Effector memory CD8-positive, alpha-beta T cell (primary cell): ENCODE results near the gene WDR87.
A peak's percentile ranks its signal among the peaks of the same experiment; 100 is the strongest.
"Not testable (repeated sequence)": the region's sequence is repeated elsewhere in the genome, so short reads cannot be mapped to it uniquely, and the experiment has no call there.

Source experiments
- ATAC-seq: fragments of 150-1000 bp; cut with Tn5 transposase; replicated peaks from 2 replicates; pipeline ENCODE4 v1.10.0; 2021; ENCODE audit warnings: mild to moderate bottlenecking, moderate library complexity
- DNase-seq, 3 experiments: peaks; one replicate each; pipeline ENCODE4 v3.0.0; 2021
- H3K27ac Mint-ChIP-seq, 2 donors: one replicate each; pipeline ENCODE4 v1.8.0; 2022; ENCODE audit warnings: mild to moderate bottlenecking in 2 of 2, mixed read lengths in 2 of 2, moderate library complexity in 2 of 2
- H3K27me3 Mint-ChIP-seq, 2 donors: one replicate each; pipeline ENCODE4 v1.8.0; 2022; ENCODE audit warnings: mixed read lengths in 2 of 2
- H3K36me3 Mint-ChIP-seq: one replicate; pipeline ENCODE4 v1.8.0; 2022; ENCODE audit warnings: mild to moderate bottlenecking, moderate library complexity, mixed read lengths; ENCODE audit not compliant: insufficient read depth
- H3K4me1 Mint-ChIP-seq, 2 donors: one replicate each; pipeline ENCODE4 v1.8.0; 2022; ENCODE audit warnings: low read depth in 2 of 2, mixed read lengths in 2 of 2
- H3K4me3 Mint-ChIP-seq, 2 donors: one replicate each; pipeline ENCODE4 v1.8.0; 2022; ENCODE audit warnings: mild to moderate bottlenecking in 2 of 2, mixed read lengths in 2 of 2, moderate library complexity in 2 of 2
- H3K9me3 Mint-ChIP-seq, 2 donors: one replicate each; pipeline ENCODE4 v1.8.0; 2022; ENCODE audit warnings: mixed read lengths in 2 of 2

Gene WDR87

DNA sequence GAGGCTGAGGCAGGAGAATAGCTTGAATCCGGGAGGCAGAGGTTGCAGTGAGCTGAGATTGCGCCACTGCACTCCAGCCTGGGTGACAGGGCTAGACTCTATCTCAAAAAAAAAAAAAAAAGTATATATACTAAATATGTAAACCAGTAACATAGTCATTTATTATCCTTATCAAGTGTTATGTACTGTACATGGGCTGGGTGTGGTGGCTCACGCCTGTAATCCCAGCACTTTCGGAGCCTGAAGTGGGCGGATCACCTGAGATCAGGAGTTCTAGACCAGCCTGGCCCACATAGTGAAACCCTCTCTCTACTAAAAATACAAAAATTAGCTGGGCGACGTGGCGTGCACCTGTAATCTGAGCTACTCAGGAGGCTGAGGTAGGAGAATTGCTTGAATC is 18.2 kb upstream of the WDR87 start:
- not testable (repeated sequence) for H3K4me3 Mint-ChIP-seq

GRCh38 chr19:37920591-37921450 is 14.4 kb upstream of the WDR87 start:
- ATAC-seq (no peak), DNase-seq (no peak)
- Mint-ChIP-seq H3K4me3 (no peak overlapping the region), H3K9me3 (no peaks in the 10 kb centered on the region), H3K4me1 (peaks cover 13 to 16% of the 10 kb centered on the region in 2 donors), H3K27me3 (no peaks in the 10 kb centered on the region), H3K27ac (peak overlapping the region; percentile 22 to 53), H3K36me3 (peaks cover 8% of the 10 kb centered on the region)

More for the DNA sequence above, 18.2 kb upstream of the WDR87 start:
- DNase-seq, ATAC-seq, H3K36me3 Mint-ChIP-seq, H3K27me3 Mint-ChIP-seq, H3K27ac Mint-ChIP-seq, H3K9me3 Mint-ChIP-seq: not testable (repeated sequence)
- peaks cover 8 to 12% of the 10 kb centered on the region in 2 donors for H3K4me1 Mint-ChIP-seq

- H3K27ac Mint-ChIP-seq: peak overlapping the region in 1 of 2 donors; percentile 73
- no peaks in the 10 kb centered on the region for H3K9me3 Mint-ChIP-seq
- H3K36me3 Mint-ChIP-seq: peaks cover 9% of the 10 kb centered on the region
- DNase-seq (no peak), ATAC-seq (no peak)
- H3K27me3 Mint-ChIP-seq: no peaks in the 10 kb centered on the region
- H3K4me1 Mint-ChIP-seq: peaks cover 17 to 22% of the 10 kb centered on the region in 2 donors
- no peak overlapping the region for H3K4me3 Mint-ChIP-seq
Observed at GRCh38 chr19:37914908-37915307, 8.5 kb upstream of the WDR87 start.

GRCh38 chr19:37909661-37910199 is 3.3 kb upstream of the WDR87 start:
- H3K4me1 Mint-ChIP-seq: peaks cover 29 to 35% of the 10 kb centered on the region in 2 donors
- no peaks in the 10 kb centered on the region for H3K9me3 Mint-ChIP-seq
- H3K27ac Mint-ChIP-seq: no peak overlapping the region
- DNase-seq (no peak), ATAC-seq (no peak)
- H3K27me3 Mint-ChIP-seq: no peaks in the 10 kb centered on the region
- H3K36me3 Mint-ChIP-seq: peaks cover 9% of the 10 kb centered on the region
- H3K4me3 Mint-ChIP-seq: no peak overlapping the region

DNA sequence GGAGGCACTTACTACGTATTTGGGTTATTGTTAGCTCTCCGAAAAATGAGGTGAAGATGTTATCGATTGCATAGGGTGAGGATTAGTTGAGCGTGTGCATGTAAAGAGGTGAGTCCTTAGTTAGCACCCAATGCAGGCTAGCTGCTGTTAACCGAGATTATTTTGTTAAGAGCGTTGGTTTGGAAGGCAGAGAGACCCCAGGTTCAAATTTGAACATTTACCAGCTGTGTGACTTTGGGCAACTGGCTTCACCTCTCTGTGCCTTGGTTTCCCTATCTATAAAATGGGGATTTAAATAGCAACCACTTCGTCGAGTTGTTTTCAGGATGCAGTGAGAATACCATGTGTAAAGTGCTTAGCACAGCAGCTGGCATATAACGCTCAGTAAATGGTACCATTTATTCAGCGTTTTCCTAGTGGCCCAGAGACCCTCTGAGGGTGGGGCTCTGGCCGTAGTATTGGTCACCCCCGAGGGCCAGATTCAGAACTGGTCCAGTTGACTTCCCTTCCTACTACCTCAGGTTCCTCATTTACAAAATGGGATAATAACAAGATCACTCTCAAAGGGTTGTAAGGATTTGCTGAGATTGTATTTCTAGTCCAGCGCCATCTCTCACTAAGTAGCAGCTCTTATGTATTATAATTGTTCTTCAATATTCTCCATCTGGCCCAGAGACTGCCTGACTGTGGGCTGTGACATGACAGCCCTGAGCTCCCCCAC is 1.5 kb upstream of the WDR87 start:
- H3K9me3 Mint-ChIP-seq: no peaks in the 10 kb centered on the region
- peaks cover 9% of the 10 kb centered on the region for H3K36me3 Mint-ChIP-seq
- DNase-seq: no peak
- H3K4me1 Mint-ChIP-seq: peaks cover 26 to 35% of the 10 kb centered on the region in 2 donors
- no peak overlapping the region for H3K27ac Mint-ChIP-seq
- H3K4me3 Mint-ChIP-seq: peak overlapping the region; percentile 94 to 95
- no peaks in the 10 kb centered on the region for H3K27me3 Mint-ChIP-seq
- no peak for ATAC-seq

GRCh38 chr19:37906869-37907734 is 708 bp upstream of the WDR87 start, which contains the start of gene SIPA1L3:
Gene SIPA1L3 (plus strand): TSS chr19:37907208. CDS start chr19:38081566, 174,358 bp downstream.
- DNase-seq (peak; percentile 86 to 89 (median 87)), ATAC-seq (peak; percentile 98)
- peak within 1 kb of the TSS; percentile 94 to 95 for H3K4me3 Mint-ChIP-seq
- peak within 1 kb of the TSS; percentile 80 to 82 for H3K27ac Mint-ChIP-seq
- peaks cover 21 to 28% of the 10 kb centered on the region in 2 donors for H3K4me1 Mint-ChIP-seq
- no peaks in the 10 kb centered on the region for H3K9me3 Mint-ChIP-seq
- peaks cover 9% of the 10 kb centered on the region for H3K36me3 Mint-ChIP-seq
- no peaks in the 10 kb centered on the region for H3K27me3 Mint-ChIP-seq

DNA sequence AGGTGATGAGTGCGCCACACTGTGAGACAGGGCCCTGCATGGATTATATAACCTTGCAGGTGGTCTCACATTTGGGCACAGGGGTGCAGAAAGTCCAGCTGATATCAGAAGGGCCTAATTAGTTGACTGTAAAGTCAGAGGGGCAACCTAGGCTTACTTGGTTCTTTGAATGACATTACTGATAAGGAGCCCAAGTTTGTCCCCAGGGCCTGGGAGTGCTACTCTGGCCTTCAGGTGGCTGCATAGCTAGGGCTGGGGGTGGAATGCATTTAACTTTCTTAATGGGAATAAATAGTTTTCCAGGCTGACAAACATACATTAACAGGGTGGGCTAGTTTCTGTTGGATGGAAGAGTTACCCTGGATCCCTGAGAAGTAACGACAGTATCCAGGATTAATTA is 3.3 kb downstream of the WDR87 start:
- H3K4me1 Mint-ChIP-seq: peaks cover 8 to 13% of the 10 kb centered on the region in 2 donors
- ATAC-seq: no peak
- H3K27ac Mint-ChIP-seq: peak overlapping the region in 1 of 2 donors; percentile 55
- no peak overlapping the region for H3K4me3 Mint-ChIP-seq
- DNase-seq: no peak
- H3K27me3 Mint-ChIP-seq: no peaks in the 10 kb centered on the region
- no peaks in the 10 kb centered on the region for H3K9me3 Mint-ChIP-seq
- peaks cover 5% of the 10 kb centered on the region for H3K36me3 Mint-ChIP-seq

- no peak overlapping the region for H3K4me3 Mint-ChIP-seq
- H3K36me3 Mint-ChIP-seq: peaks cover 5% of the 10 kb centered on the region
- H3K27ac Mint-ChIP-seq: peak overlapping the region in 1 of 2 donors; percentile 55
- H3K27me3 Mint-ChIP-seq: no peaks in the 10 kb centered on the region
- peaks cover 5 to 9% of the 10 kb centered on the region in 2 donors for H3K4me1 Mint-ChIP-seq
- ATAC-seq (peak; percentile 14), DNase-seq (peak; percentile 73 to 78 (median 74))
- H3K9me3 Mint-ChIP-seq: no peaks in the 10 kb centered on the region
Observed at GRCh38 chr19:37902668-37903067, 3.7 kb downstream of the WDR87 start.

DNA sequence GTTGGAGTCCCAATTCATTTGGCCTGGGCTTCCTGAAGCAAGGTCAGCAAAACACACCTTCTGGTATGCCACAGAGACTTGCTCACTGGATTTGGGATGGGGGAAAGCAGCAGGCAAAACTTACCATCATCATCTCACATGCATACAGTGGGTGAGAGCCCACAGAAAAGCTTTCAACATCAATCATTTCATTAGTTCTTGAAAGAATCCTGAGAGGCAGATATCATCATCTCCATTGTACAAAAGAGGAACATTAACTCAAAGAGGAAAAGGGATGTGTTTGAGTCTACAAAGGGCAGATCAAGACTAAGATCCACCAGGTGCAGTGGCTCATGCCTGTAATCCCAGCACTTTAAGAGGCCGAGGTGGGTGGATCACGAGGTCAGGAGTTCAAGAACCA is 6.4 kb downstream of the WDR87 start:
- DNase-seq (no peak), ATAC-seq (no peak)
- H3K36me3 Mint-ChIP-seq: no peaks in the 10 kb centered on the region
- H3K4me3 Mint-ChIP-seq: no peak overlapping the region
- no peak overlapping the region for H3K27ac Mint-ChIP-seq
- no peaks in the 10 kb centered on the region for H3K9me3 Mint-ChIP-seq
- no peaks in the 10 kb centered on the region for H3K27me3 Mint-ChIP-seq
- no peaks in the 10 kb centered on the region for H3K4me1 Mint-ChIP-seq

GRCh38 chr19:37899453-37899852 is 6.9 kb downstream of the WDR87 start:
- ATAC-seq: no peak
- no peak for DNase-seq
- Mint-ChIP-seq H3K36me3 (no peaks in the 10 kb centered on the region), H3K27ac (no peak overlapping the region), H3K9me3 (no peaks in the 10 kb centered on the region), H3K4me1 (no peaks in the 10 kb centered on the region), H3K27me3 (no peaks in the 10 kb centered on the region), H3K4me3 (no peak overlapping the region)

- DNase-seq (no peak), ATAC-seq (no peak)
- H3K4me1 Mint-ChIP-seq: no peaks in the 10 kb centered on the region
- H3K9me3 Mint-ChIP-seq: no peaks in the 10 kb centered on the region
- H3K36me3 Mint-ChIP-seq: peaks cover 1% of the 10 kb centered on the region
- no peak overlapping the region for H3K4me3 Mint-ChIP-seq
- H3K27ac Mint-ChIP-seq: no peak overlapping the region
- H3K27me3 Mint-ChIP-seq: peaks cover 29 to 30% of the 10 kb centered on the region in 2 donors
Observed at GRCh38 chr19:37896180-37896579, 10.2 kb downstream of the WDR87 start.

DNA sequence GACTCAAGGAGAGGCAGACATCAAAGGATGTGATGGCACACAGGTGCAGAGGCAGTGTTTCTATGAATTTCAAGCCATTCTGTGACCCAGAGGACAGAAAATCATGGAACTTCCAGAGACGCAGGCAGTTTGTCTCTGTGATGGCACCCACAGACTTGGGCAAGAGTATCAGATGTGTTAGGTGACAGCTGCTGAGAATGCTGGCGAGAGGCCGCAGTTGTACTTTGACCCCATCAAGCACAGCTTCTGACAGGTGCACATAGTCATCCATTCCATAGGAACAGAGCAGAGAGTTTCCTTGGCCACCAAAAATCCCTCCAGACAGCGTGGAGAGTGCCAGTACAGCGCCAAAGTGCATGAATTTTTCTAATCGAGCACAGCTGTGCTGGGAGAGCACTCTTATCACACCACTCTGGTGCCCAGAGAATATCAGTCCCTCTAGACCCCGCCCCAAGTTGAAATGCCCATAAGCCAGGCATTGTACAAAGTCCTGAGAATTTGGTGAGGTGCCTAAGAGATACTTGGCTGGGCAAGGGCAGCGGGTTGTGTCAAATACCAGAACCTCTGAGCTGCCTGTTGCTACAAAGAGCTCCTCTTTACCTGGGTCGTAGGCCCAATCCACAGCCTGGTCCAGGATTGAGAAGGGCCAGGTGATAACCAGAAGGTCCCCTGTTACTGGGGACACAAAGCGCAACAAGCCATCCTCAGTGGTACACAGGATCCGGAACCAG is 12.4 kb downstream of the WDR87 start:
- Mint-ChIP-seq H3K4me1 (no peaks in the 10 kb centered on the region), H3K27ac (no peak overlapping the region), H3K9me3 (no peaks in the 10 kb centered on the region), H3K36me3 (peaks cover 4% of the 10 kb centered on the region), H3K4me3 (no peak overlapping the region), H3K27me3 (peaks cover 30% of the 10 kb centered on the region in 2 donors)
- ATAC-seq: no peak
- no peak for DNase-seq
